Activated CD8-positive, alpha-beta memory T cell treated with anti-CD3 and anti-CD28 coated beads, Interleukin-2, amount 10 ng/mL, durations not matched to agents 7 days and 5 days (primary cell): ENCODE results near the gene ULBP3. TPM values are rescaled to one million over a fixed set of nuclear protein-coding genes. Genes with fewer than 3 reads are reported as not detected.
A peak's percentile ranks its signal among the peaks of the same experiment; 100 is the strongest.
"Not testable (repeated sequence)": the region's sequence is repeated elsewhere in the genome, so short reads cannot be mapped to it uniquely, and the experiment has no call there.

Source experiments
- ATAC-seq: fragments of 150-1000 bp; cut with Tn5 transposase; one replicate; pipeline ENCODE4 v1.10.0; 2021; ENCODE audit warnings: moderate library complexity
- CTCF ChIA-PET: fragments of 350-600 bp; sonication (Branson Sonifier 250); formaldehyde crosslinking; loops from one replicate; lab custom pipeline; 2021; ENCODE audit warnings: antibody characterized with exemption; lab: Charles Lee
- DNase-seq: peaks from one replicate; pipeline ENCODE4 v3.0.0-alpha.2; 2020
- H3K27ac Mint-ChIP-seq: one replicate; pipeline ENCODE4 v1.8.0; 2021; ENCODE audit warnings: mild to moderate bottlenecking, mixed read lengths
- H3K27me3 Mint-ChIP-seq: one replicate; pipeline ENCODE4 v1.8.0; 2021; ENCODE audit warnings: mixed read lengths
- H3K36me3 Mint-ChIP-seq: one replicate; pipeline ENCODE4 v1.8.0; 2021; ENCODE audit warnings: mild to moderate bottlenecking, mixed read lengths
- H3K4me1 Mint-ChIP-seq: one replicate; pipeline ENCODE4 v1.8.0; 2021; ENCODE audit warnings: mixed read lengths
- H3K4me3 Mint-ChIP-seq: one replicate; pipeline ENCODE4 v1.8.0; 2021; ENCODE audit warnings: mild to moderate bottlenecking, moderate library complexity, mixed read lengths
- H3K9me3 Mint-ChIP-seq: one replicate; pipeline ENCODE4 v1.8.0; 2022; ENCODE audit warnings: low read depth, mixed read lengths
- total RNA-seq, 2 experiments: library from RNA; stranded (reverse); gene quantifications; one replicate each; pipeline ENCODE4 v1.2.3, GENCODE V29; 2021

The ULBP3 gene
- total RNA-seq, 2 experiments from 2014 or later: 1.4 to 2.1 TPM

DNA sequence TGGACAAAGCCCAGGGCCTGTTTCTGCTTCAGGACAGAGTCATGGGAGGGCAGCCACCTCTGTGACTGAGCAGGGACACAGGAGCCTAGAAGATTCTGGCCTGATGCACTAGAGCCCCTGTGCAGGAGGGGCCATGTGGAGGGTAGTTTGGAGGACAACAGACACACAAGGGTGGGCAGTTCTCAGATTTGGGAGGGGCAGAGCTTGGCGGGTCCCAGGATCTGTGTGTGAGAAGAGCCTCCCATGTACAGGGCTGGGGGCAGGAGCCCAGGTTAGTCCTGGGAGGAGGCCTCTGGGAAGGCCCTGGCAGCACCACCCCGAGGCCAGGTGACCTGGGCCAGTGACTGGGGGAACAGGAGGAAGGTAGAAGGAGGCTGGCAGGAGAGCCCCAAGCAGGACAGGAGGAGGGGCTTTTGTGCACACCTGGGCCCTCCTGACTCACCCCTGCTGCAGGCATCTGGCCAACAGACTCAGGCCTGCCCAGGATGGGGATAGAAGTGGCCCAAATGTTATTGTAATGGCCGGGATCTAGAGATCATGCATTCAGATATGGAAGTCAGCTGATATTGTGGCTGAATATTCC is 1.4 kb upstream of the ULBP3 start:
- no peak overlapping the region for H3K4me3 Mint-ChIP-seq
- CTCF ChIA-PET: interaction anchor here (0.9 to 3.4 kb wide), 16 partner anchors 10 to 572 kb away, joined by 3 to 45 read pairs (median 5); no protein-coding TSS in a partner anchor

DNA sequence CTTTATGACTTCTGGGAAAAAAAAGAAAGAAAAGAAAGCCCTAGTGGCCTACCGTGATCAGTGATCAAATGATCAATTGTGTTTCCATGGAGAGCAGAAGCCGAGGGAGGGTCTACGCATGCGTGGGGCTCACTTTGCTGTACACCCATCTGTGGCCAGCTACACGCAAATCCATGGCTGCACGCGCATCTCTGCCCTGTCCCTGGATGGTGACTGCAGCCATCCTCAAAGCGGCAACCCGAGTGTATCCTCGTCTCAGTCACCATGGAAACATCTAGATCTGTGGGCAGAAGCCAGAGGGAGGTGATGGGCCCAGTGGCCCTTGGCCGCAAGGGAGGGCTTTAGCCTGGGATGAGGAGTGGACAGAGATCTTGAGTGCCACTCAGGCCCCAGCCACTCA is 785 bp upstream of the ULBP3 start:
- no peak overlapping the region for H3K27ac Mint-ChIP-seq
- H3K4me1 Mint-ChIP-seq: peaks cover 34% of the 10 kb centered on the region
- no peak overlapping the region for H3K4me3 Mint-ChIP-seq
- H3K36me3 Mint-ChIP-seq: no peaks in the 10 kb centered on the region
- no peaks in the 10 kb centered on the region for H3K9me3 Mint-ChIP-seq
- CTCF ChIA-PET: interaction anchor here (2.4 to 3.4 kb wide), 3 partner anchors 10 to 326 kb away, joined by 15 to 45 read pairs (median 26); no protein-coding TSS in a partner anchor
- no peak for DNase-seq
- H3K27me3 Mint-ChIP-seq: peaks cover 28% of the 10 kb centered on the region
- no peak for ATAC-seq

More for the DNA sequence above, 1.4 kb upstream of the ULBP3 start:
- H3K27ac Mint-ChIP-seq: peak overlapping the region; percentile 26
- H3K36me3 Mint-ChIP-seq: no peaks in the 10 kb centered on the region
- ATAC-seq: no peak
- no peak for DNase-seq
- peaks cover 37% of the 10 kb centered on the region for H3K4me1 Mint-ChIP-seq
- H3K27me3 Mint-ChIP-seq: peaks cover 33% of the 10 kb centered on the region
- no peaks in the 10 kb centered on the region for H3K9me3 Mint-ChIP-seq

GRCh38 chr6:150068151-150068550 is 770 bp downstream of the ULBP3 start:
- ATAC-seq: no peak
- H3K4me1 Mint-ChIP-seq: peaks cover 27% of the 10 kb centered on the region
- peaks cover 17% of the 10 kb centered on the region for H3K27me3 Mint-ChIP-seq
- no peak for DNase-seq
- H3K36me3 Mint-ChIP-seq: no peaks in the 10 kb centered on the region
- CTCF ChIA-PET: interaction anchor here (0.7 to 3.4 kb wide), 6 partner anchors 12 to 321 kb away, joined by 3 to 45 read pairs (median 5); no protein-coding TSS in a partner anchor
- H3K27ac Mint-ChIP-seq: no peak overlapping the region
- H3K4me3 Mint-ChIP-seq: peak overlapping the region; percentile 69
- no peaks in the 10 kb centered on the region for H3K9me3 Mint-ChIP-seq

DNA sequence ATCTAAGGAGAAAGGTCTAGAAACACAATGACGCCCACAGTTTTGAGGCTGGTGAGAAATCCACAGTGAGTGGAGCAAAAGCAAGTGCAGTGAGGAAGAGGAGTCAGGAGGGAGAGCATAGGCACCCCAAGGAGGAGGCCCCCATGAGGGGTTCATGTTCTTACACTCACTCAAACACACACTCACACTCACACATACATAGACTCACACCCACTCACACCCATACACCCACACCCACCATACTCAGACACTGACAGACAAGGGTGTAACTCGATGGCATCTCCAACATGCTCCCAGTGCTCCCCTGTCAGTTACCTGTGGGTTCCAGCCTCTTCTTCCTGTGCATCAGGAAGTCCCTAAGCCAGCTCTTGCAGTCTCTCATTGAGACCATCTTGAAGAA is 3.8 kb downstream of the ULBP3 start:
- CTCF ChIA-PET: no interaction called here
- H3K9me3 Mint-ChIP-seq: no peaks in the 10 kb centered on the region
- no peak for ATAC-seq

GRCh38 chr6:150063640-150064039 is 5.3 kb downstream of the ULBP3 start:
- Mint-ChIP-seq H3K27me3 (peaks cover 13% of the 10 kb centered on the region), H3K36me3 (no peaks in the 10 kb centered on the region), H3K9me3 (no peaks in the 10 kb centered on the region), H3K4me1 (peaks cover 14% of the 10 kb centered on the region), H3K27ac (no peak overlapping the region), H3K4me3 (no peak overlapping the region)
- CTCF ChIA-PET: interaction anchor here (1.2 kb wide), 1 partner anchor 11 kb away, joined by 3 read pairs; no protein-coding TSS in a partner anchor
- no peak for ATAC-seq
- DNase-seq: no peak

More for the DNA sequence above, 3.8 kb downstream of the ULBP3 start:
- no peak overlapping the region for H3K4me3 Mint-ChIP-seq
- no peak overlapping the region for H3K27ac Mint-ChIP-seq
- no peak for DNase-seq
- H3K36me3 Mint-ChIP-seq: no peaks in the 10 kb centered on the region
- H3K4me1 Mint-ChIP-seq: peaks cover 10% of the 10 kb centered on the region
- H3K27me3 Mint-ChIP-seq: peaks cover 13% of the 10 kb centered on the region

- DNase-seq (peak; percentile 73), ATAC-seq (peak; percentile 85)
- CTCF ChIA-PET: interaction anchor here (0.8 to 2.4 kb wide), 4 partner anchors 11 to 514 kb away, joined by 3 to 12 read pairs (median 4); partner anchors contain the start of gene PPIL4
- H3K4me3 Mint-ChIP-seq, H3K36me3 Mint-ChIP-seq, H3K27ac Mint-ChIP-seq, H3K9me3 Mint-ChIP-seq: not testable (repeated sequence)
- peaks cover 12% of the 10 kb centered on the region for H3K4me1 Mint-ChIP-seq
- peaks cover 20% of the 10 kb centered on the region for H3K27me3 Mint-ChIP-seq
These were observed 8.9 kb downstream of the ULBP3 start for GRCh38 chr6:150059973-150060372.

DNA sequence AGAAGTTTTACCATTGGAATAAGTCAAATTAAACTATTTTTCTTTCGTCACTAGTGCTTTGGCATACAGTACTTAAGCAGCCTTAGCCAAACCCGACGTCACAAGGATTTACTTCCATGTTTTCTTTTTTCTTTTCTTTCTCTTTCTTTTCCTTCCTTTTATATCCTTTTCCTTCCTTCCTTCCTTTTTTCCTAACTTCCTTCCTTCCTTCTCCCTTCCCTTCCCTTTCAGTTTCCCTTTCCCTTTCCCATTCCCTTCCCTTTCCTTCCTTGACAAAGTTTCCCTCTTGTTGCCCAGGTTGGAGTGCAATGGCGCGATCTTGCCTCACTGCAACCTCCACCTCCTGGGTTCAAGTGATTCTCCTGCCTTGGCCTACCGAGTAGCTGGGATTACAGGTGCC is 9.9 kb downstream of the ULBP3 start:
- Mint-ChIP-seq H3K27me3 (peaks cover 30% of the 10 kb centered on the region), H3K9me3 (no peaks in the 10 kb centered on the region), H3K27ac (no peak overlapping the region), H3K4me1 (peaks cover 12% of the 10 kb centered on the region), H3K36me3 (no peaks in the 10 kb centered on the region), H3K4me3 (no peak overlapping the region)
- CTCF ChIA-PET: interaction anchor here (1.4 to 2.4 kb wide), 3 partner anchors 12 to 22 kb away, joined by 3 to 12 read pairs (median 4); no protein-coding TSS in a partner anchor
- DNase-seq (no peak), ATAC-seq (no peak)

- no peak for ATAC-seq
- DNase-seq: no peak
- H3K27me3 Mint-ChIP-seq: peaks cover 37% of the 10 kb centered on the region
- H3K4me3 Mint-ChIP-seq: no peak overlapping the region
- H3K9me3 Mint-ChIP-seq: no peaks in the 10 kb centered on the region
- no peak overlapping the region for H3K27ac Mint-ChIP-seq
- H3K36me3 Mint-ChIP-seq: no peaks in the 10 kb centered on the region
- CTCF ChIA-PET: interaction anchor here (1.7 kb wide), 1 partner anchor 21 kb away, joined by 4 read pairs; no protein-coding TSS in a partner anchor
- peaks cover 12% of the 10 kb centered on the region for H3K4me1 Mint-ChIP-seq
These were observed 10.6 kb downstream of the ULBP3 start for GRCh38 chr6:150058231-150058792.

DNA sequence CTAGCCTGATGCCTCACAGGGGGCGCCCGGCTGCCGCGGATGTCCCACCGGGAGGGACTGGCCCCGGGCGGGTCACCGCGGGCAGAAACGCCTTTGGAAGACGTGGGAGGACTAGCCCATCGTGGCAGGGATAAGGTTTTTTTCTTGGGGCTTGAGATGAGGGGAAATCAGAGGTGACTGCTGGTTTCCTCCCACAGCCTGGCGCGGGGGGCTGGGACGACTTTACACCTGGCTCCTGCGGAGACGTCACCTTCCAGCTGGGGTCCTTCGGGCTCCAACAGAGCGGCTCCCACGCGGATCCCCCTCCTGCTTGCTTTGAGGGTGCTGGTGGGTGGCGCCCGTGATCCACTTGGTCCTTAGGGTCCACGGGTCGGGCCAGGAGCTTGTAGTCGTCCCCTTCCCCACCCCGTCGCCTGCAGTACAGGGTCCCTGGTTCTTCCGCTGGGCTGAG is 11.4 kb downstream of the ULBP3 start:
- CTCF ChIA-PET: interaction anchor here (0.8 to 1.7 kb wide), 2 partner anchors 22 to 308 kb away, joined by 3 to 4 read pairs; no protein-coding TSS in a partner anchor

DNA sequence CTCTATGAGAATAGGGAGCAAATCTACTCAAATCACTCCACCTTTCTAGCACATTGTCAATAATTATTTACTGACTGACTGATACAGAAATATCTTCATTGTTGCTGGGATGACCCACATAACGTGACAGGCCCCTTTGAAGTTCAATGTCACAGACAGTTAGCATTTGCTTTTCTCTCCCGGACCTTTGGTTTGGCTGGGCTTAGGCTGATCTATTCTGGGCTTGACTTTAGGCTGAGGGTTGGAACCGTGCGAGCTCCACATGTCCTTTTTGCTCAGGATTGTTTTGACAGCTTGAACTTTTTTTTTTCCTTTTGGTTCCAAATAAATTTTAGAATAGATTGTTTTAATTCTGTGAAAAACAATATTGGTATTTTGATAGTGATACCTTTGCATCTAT is 12.0 kb downstream of the ULBP3 start:
- CTCF ChIA-PET: interaction anchor here (0.8 to 1.7 kb wide), 2 partner anchors 23 to 309 kb away, joined by 3 to 4 read pairs; no protein-coding TSS in a partner anchor
- peaks cover 50% of the 10 kb centered on the region for H3K27me3 Mint-ChIP-seq

More for the DNA sequence above, 11.4 kb downstream of the ULBP3 start:
- peaks cover 12% of the 10 kb centered on the region for H3K4me1 Mint-ChIP-seq
- no peak overlapping the region for H3K27ac Mint-ChIP-seq
- no peaks in the 10 kb centered on the region for H3K36me3 Mint-ChIP-seq
- no peak for ATAC-seq
- no peak overlapping the region for H3K4me3 Mint-ChIP-seq
- H3K27me3 Mint-ChIP-seq: peaks cover 44% of the 10 kb centered on the region
- DNase-seq: no peak
- no peaks in the 10 kb centered on the region for H3K9me3 Mint-ChIP-seq

GRCh38 chr6:150056156-150056555 is 12.8 kb downstream of the ULBP3 start:
- Mint-ChIP-seq H3K9me3 (no peaks in the 10 kb centered on the region), H3K27ac (no peak overlapping the region), H3K36me3 (no peaks in the 10 kb centered on the region), H3K27me3 (peaks cover 52% of the 10 kb centered on the region), H3K4me3 (no peak overlapping the region), H3K4me1 (peaks cover 12% of the 10 kb centered on the region)
- CTCF ChIA-PET: interaction anchor here (1.6 kb wide), 1 partner anchor 12 kb away, joined by 12 read pairs; the partner anchor contains the start of gene ULBP3
- DNase-seq (no peak), ATAC-seq (no peak)

More for the DNA sequence above, 12.0 kb downstream of the ULBP3 start:
- H3K4me3 Mint-ChIP-seq: no peak overlapping the region
- H3K9me3 Mint-ChIP-seq: no peaks in the 10 kb centered on the region
- DNase-seq (no peak), ATAC-seq (no peak)
- peaks cover 12% of the 10 kb centered on the region for H3K4me1 Mint-ChIP-seq
- no peak overlapping the region for H3K27ac Mint-ChIP-seq
- no peaks in the 10 kb centered on the region for H3K36me3 Mint-ChIP-seq

- Mint-ChIP-seq H3K9me3 (no peaks in the 10 kb centered on the region), H3K27me3 (peaks cover 59% of the 10 kb centered on the region), H3K4me3 (no peak overlapping the region), H3K4me1 (peaks cover 8% of the 10 kb centered on the region), H3K36me3 (no peaks in the 10 kb centered on the region), H3K27ac (no peak overlapping the region)
- DNase-seq (no peak), ATAC-seq (no peak)
- CTCF ChIA-PET: interaction anchor here (1.6 to 4.3 kb wide), 3 partner anchors 13 to 24 kb away, joined by 7 to 15 read pairs (median 12); partner anchors contain the start of gene ULBP3
These were observed 13.8 kb downstream of the ULBP3 start for GRCh38 chr6:150055131-150055530.

DNA sequence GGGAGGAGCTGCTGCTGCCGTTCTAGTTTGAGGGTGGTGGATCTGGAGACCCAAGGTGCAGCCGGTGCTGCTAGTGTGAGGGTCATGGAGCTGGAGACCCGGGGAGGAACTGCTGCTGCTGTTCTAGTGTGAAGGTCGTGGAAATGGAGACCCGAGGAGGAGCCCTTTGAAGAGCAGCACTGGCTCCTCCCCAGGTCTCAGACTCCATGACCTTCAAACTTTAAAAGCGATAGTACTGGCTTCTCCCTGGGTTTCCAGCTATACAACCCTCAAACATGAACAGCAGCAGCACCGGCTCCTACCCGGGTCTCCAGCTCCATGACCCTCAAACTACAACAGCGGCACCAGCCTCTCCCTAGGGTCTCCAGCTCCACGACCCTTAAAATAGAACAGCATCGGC is 15.5 kb downstream of the ULBP3 start:
- Mint-ChIP-seq H3K27ac (no peak overlapping the region), H3K4me1 (no peaks in the 10 kb centered on the region), H3K4me3 (no peak overlapping the region), H3K27me3 (peaks cover 61% of the 10 kb centered on the region), H3K9me3 (no peaks in the 10 kb centered on the region), H3K36me3 (no peaks in the 10 kb centered on the region)
- no peak for DNase-seq
- ATAC-seq: no peak
- CTCF ChIA-PET: interaction anchor here (1.2 to 4.3 kb wide), 3 partner anchors 17 to 28 kb away, joined by 3 to 15 read pairs (median 7); partner anchors contain the start of gene RAET1L
